ENCODE results near the gene UBC. TPM values are rescaled to one million over a fixed set of nuclear protein-coding genes. Genes with fewer than 3 reads are reported as not detected.

Gene UBC
- total RNA-seq, 1 experiment from 2014 or later, result 880 TPM

- Histone ChIP-seq H3K36me3 (ENCODE audit: control insufficient read depth, insufficient read depth, low read length) (peaks cover 2% of the 10 kb centered on the region), H3K4me3 (ENCODE audit: low read depth, low read length) (no peak overlapping the region), H3K27me3 (replicated peaks; ENCODE audit: control insufficient read depth, insufficient read depth, low read length) (no peaks in the 10 kb centered on the region), H3K9me3 (no peaks in the 10 kb centered on the region), H3K4me1 (no peaks in the 10 kb centered on the region)
- Mint-ChIP-seq H3K4me1 (ENCODE audit: low read depth, unreplicated experiment) (no peaks in the 10 kb centered on the region), H3K4me3 (ENCODE audit: unreplicated experiment) (no peak overlapping the region), H3K9me3 (ENCODE audit: unreplicated experiment) (no peaks in the 10 kb centered on the region), H3K27ac (ENCODE audit: unreplicated experiment) (no peak overlapping the region), H3K27me3 (ENCODE audit: insufficient read depth, unreplicated experiment) (no peaks in the 10 kb centered on the region), H3K36me3 (ENCODE audit: insufficient read depth, unreplicated experiment) (peaks cover 40% of the 10 kb centered on the region)
- no TSS peak for BruUV-seq (replicated peaks)
- no peak for TF ChIP-seq CTCF (IDR thresholded peaks at IDR 0.05; ENCODE audit: insufficient read depth in 1 of 2, low read depth in 1 of 2, low read length in 1 of 2, severe bottlenecking in 1 of 2, unreplicated experiment in 1 of 2)
- ChIA-PET POLR2A (no interaction called here), CTCF (no interaction called here)
- intact Hi-C loops (cut with micrococcal nuclease; ENCODE audit: unreplicated experiment), result no loop called here
- no peak for DNase-seq
Measured at GRCh38 chr12:124952801-124953200, 38.4 kb upstream of the UBC start.

- Mint-ChIP-seq H3K36me3 (ENCODE audit: insufficient read depth, unreplicated experiment) (peaks cover 35% of the 10 kb centered on the region), H3K4me3 (ENCODE audit: unreplicated experiment) (no peak overlapping the region), H3K4me1 (ENCODE audit: low read depth, unreplicated experiment) (no peaks in the 10 kb centered on the region), H3K27ac (ENCODE audit: unreplicated experiment) (no peak overlapping the region), H3K27me3 (ENCODE audit: insufficient read depth, unreplicated experiment) (no peaks in the 10 kb centered on the region), H3K9me3 (ENCODE audit: unreplicated experiment) (no peaks in the 10 kb centered on the region)
- Histone ChIP-seq H3K4me1 (no peaks in the 10 kb centered on the region), H3K4me3 (ENCODE audit: low read depth, low read length) (no peak overlapping the region), H3K36me3 (ENCODE audit: control insufficient read depth, insufficient read depth, low read length) (peaks cover 2% of the 10 kb centered on the region), H3K27me3 (replicated peaks; ENCODE audit: control insufficient read depth, insufficient read depth, low read length) (no peaks in the 10 kb centered on the region), H3K9me3 (no peaks in the 10 kb centered on the region)
- BruUV-seq (replicated peaks), result no TSS peak
- TF ChIP-seq CTCF (IDR thresholded peaks at IDR 0.05; ENCODE audit: insufficient read depth in 1 of 2, low read depth in 1 of 2, low read length in 1 of 2, severe bottlenecking in 1 of 2, unreplicated experiment in 1 of 2), result no peak
- intact Hi-C loops (cut with micrococcal nuclease; ENCODE audit: unreplicated experiment), result no loop called here
- CTCF ChIA-PET, result interaction anchor here (0.8 kb wide), 1 partner anchor 12 kb away, joined by 4 read pairs; no protein-coding TSS in a partner anchor
- DNase-seq, result no peak
- POLR2A ChIA-PET, result no interaction called here
Measured at GRCh38 chr12:124952295-124952694, 37.8 kb upstream of the UBC start.

GRCh38 chr12:124949779-124950728, 35.6 kb upstream of the UBC start:
- H3K9me3 Mint-ChIP-seq (ENCODE audit: unreplicated experiment), result no peaks in the 10 kb centered on the region
- Histone ChIP-seq H3K4me1 (no peaks in the 10 kb centered on the region), H3K4me3 (ENCODE audit: low read depth, low read length) (no peak overlapping the region), H3K27me3 (replicated peaks; ENCODE audit: control insufficient read depth, insufficient read depth, low read length) (no peaks in the 10 kb centered on the region), H3K36me3 (ENCODE audit: control insufficient read depth, insufficient read depth, low read length) (peaks cover 1% of the 10 kb centered on the region; the same call in 1 of the 2 replicates), H3K9me3 (no peaks in the 10 kb centered on the region)
- ChIA-PET POLR2A (no interaction called here), CTCF (interaction anchor here (0.7 kb wide), 1 partner anchor 9 kb away, joined by 3 read pairs; no protein-coding TSS in a partner anchor)
- no peak for TF ChIP-seq CTCF (IDR thresholded peaks at IDR 0.05; ENCODE audit: insufficient read depth in 1 of 2, low read depth in 1 of 2, low read length in 1 of 2, severe bottlenecking in 1 of 2, unreplicated experiment in 1 of 2)
- H3K4me3 Mint-ChIP-seq (ENCODE audit: unreplicated experiment), result no peak overlapping the region
- DNase-seq, result no peak
- peak overlapping the region; percentile 47 for H3K27ac Mint-ChIP-seq (ENCODE audit: unreplicated experiment)
- peaks cover 42% of the 10 kb centered on the region for H3K36me3 Mint-ChIP-seq (ENCODE audit: insufficient read depth, unreplicated experiment)
- no peaks in the 10 kb centered on the region for H3K4me1 Mint-ChIP-seq (ENCODE audit: low read depth, unreplicated experiment)
- BruUV-seq (replicated peaks), result no TSS peak
- no peaks in the 10 kb centered on the region for H3K27me3 Mint-ChIP-seq (ENCODE audit: insufficient read depth, unreplicated experiment)
- intact Hi-C loops (cut with micrococcal nuclease; ENCODE audit: unreplicated experiment), result no loop called here

Measured in Caco-2 (cell line).